ENCODE results near the gene DNAJC13. TPM values are rescaled to one million over a fixed set of nuclear protein-coding genes. Genes with fewer than 3 reads are reported as not detected.
A peak's percentile ranks its signal among the peaks of the same experiment; 100 is the strongest.

DNAJC13 gene
- total and polyA plus RNA-seq, 2 experiments from 2014 or later: 17.8 to 51.1 TPM

GRCh38 chr3:132537297-132537696 is 120.0 kb downstream of the DNAJC13 start:
- Histone ChIP-seq H3K4me3 (no peak overlapping the region), H3K36me3 (ENCODE audit: low read depth) (peaks cover 23% of the 10 kb centered on the region; the same call in 1 of the 2 replicates)

GRCh38 chr3:132538072-132538471 is 120.8 kb downstream of the DNAJC13 start:
- WGBS, 2 experiments (ENCODE audit: low coverage in 1 of 2, low lambda C conversion rate in 2 of 2, missing lambda C conversion rate in 2 of 2): 58 to 60% methylated on average over 5 of the region's 5 CpGs
- Histone ChIP-seq H3K4me2 (ENCODE audit: unreplicated experiment) (no peak overlapping the region), H3F3A (ENCODE audit: insufficient read depth) (peaks cover 29% of the 10 kb centered on the region), H2AFZ (no peak overlapping the region), H3K9me2 (ENCODE audit: insufficient read depth) (no peaks in the 10 kb centered on the region), H3K36me3 (ENCODE audit: low read depth) (peaks cover 23% of the 10 kb centered on the region; the same call in 1 of the 2 replicates), H3K4me3 (no peak overlapping the region), H3K27me3 (replicated peaks; ENCODE audit: insufficient read depth) (no peaks in the 10 kb centered on the region), H3K9ac (no peak overlapping the region), H3K79me2 (ENCODE audit: insufficient read depth) (peaks cover 19% of the 10 kb centered on the region), H3K4me1 (ENCODE audit: insufficient read depth) (peaks cover 23% of the 10 kb centered on the region), H3K9me3 (ENCODE audit: low read depth) (no peaks in the 10 kb centered on the region), H3K27ac (no peak overlapping the region), H4K20me1 (ENCODE audit: insufficient read depth) (no peaks in the 10 kb centered on the region)
- in situ Hi-C loops (cut with MboI): no loop called here
- DNase-seq: no peak
- TF ChIP-seq EZH2 (IDR thresholded peaks at IDR 0.05; ENCODE audit: insufficient read depth, poor library complexity, severe bottlenecking): no peak
- TF ChIP-seq EZH2phosphoT487 (IDR thresholded peaks at IDR 0.05; ENCODE audit: insufficient read depth, low read depth): no peak

More at GRCh38 chr3:132537297-132537696, 120.0 kb downstream of the DNAJC13 start:
- H2AFZ ChIP-seq: no peak overlapping the region
- no peak overlapping the region for H3K9ac ChIP-seq
- in situ Hi-C loops (cut with MboI): no loop called here
- no peaks in the 10 kb centered on the region for H3K27me3 ChIP-seq (replicated peaks; ENCODE audit: insufficient read depth)
- TF ChIP-seq EZH2phosphoT487 (IDR thresholded peaks at IDR 0.05; ENCODE audit: insufficient read depth, low read depth) (no peak), EZH2 (IDR thresholded peaks at IDR 0.05; ENCODE audit: insufficient read depth, poor library complexity, severe bottlenecking) (no peak)
- WGBS, 2 experiments (ENCODE audit: low coverage in 1 of 2, low lambda C conversion rate in 2 of 2, missing lambda C conversion rate in 2 of 2): 67 to 78% methylated on average over 1 of the region's 1 CpG
- peaks cover 22% of the 10 kb centered on the region for H3F3A ChIP-seq (ENCODE audit: insufficient read depth)
- no peaks in the 10 kb centered on the region for H4K20me1 ChIP-seq (ENCODE audit: insufficient read depth)
- H3K79me2 ChIP-seq (ENCODE audit: insufficient read depth): peaks cover 19% of the 10 kb centered on the region
- H3K9me2 ChIP-seq (ENCODE audit: insufficient read depth): no peaks in the 10 kb centered on the region
- DNase-seq: peak; percentile 27
- H3K4me2 ChIP-seq (ENCODE audit: unreplicated experiment): no peak overlapping the region
- H3K4me1 ChIP-seq (ENCODE audit: insufficient read depth): peaks cover 16% of the 10 kb centered on the region
- H3K27ac ChIP-seq: no peak overlapping the region
- no peaks in the 10 kb centered on the region for H3K9me3 ChIP-seq (ENCODE audit: low read depth)

GRCh38 chr3:132539681-132540080 is 122.4 kb downstream of the DNAJC13 start:
- Histone ChIP-seq H2AFZ (no peak overlapping the region), H4K20me1 (ENCODE audit: insufficient read depth) (no peaks in the 10 kb centered on the region), H3F3A (ENCODE audit: insufficient read depth) (peaks cover 39% of the 10 kb centered on the region), H3K4me3 (no peak overlapping the region), H3K27ac (no peak overlapping the region), H3K4me2 (ENCODE audit: unreplicated experiment) (no peak overlapping the region), H3K9me2 (ENCODE audit: insufficient read depth) (no peaks in the 10 kb centered on the region), H3K9ac (no peak overlapping the region), H3K36me3 (ENCODE audit: low read depth) (peaks cover 23% of the 10 kb centered on the region; the same call in 1 of the 2 replicates), H3K9me3 (ENCODE audit: low read depth) (no peaks in the 10 kb centered on the region), H3K27me3 (replicated peaks; ENCODE audit: insufficient read depth) (no peaks in the 10 kb centered on the region), H3K4me1 (ENCODE audit: insufficient read depth) (peaks cover 34% of the 10 kb centered on the region), H3K79me2 (ENCODE audit: insufficient read depth) (peaks cover 19% of the 10 kb centered on the region)
- TF ChIP-seq EZH2 (IDR thresholded peaks at IDR 0.05; ENCODE audit: insufficient read depth, poor library complexity, severe bottlenecking) (no peak), EZH2phosphoT487 (IDR thresholded peaks at IDR 0.05; ENCODE audit: insufficient read depth, low read depth) (no peak)
- no peak for DNase-seq
- WGBS, 2 experiments (ENCODE audit: low coverage in 1 of 2, low lambda C conversion rate in 2 of 2, missing lambda C conversion rate in 2 of 2): 61 to 66% methylated on average over 3 of the region's 3 CpGs
- in situ Hi-C loops (cut with MboI): loop anchor here (5.0 kb wide), 1 partner anchor 108 kb away; no protein-coding TSS in a partner anchor

GRCh38 chr3:132542577-132542976 is 125.3 kb downstream of the DNAJC13 start:
- Histone ChIP-seq H3K27me3 (replicated peaks; ENCODE audit: insufficient read depth) (no peaks in the 10 kb centered on the region), H3K9me3 (ENCODE audit: low read depth) (no peaks in the 10 kb centered on the region), H3K9ac (peak overlapping the region; percentile 34), H3K4me1 (ENCODE audit: insufficient read depth) (peaks cover 27% of the 10 kb centered on the region), H3K4me3 (peak overlapping the region; percentile 9; the same call in 1 of the 2 replicates), H4K20me1 (ENCODE audit: insufficient read depth) (no peaks in the 10 kb centered on the region), H2AFZ (no peak overlapping the region), H3K9me2 (ENCODE audit: insufficient read depth) (no peaks in the 10 kb centered on the region), H3K27ac (peak overlapping the region; percentile 93), H3K79me2 (ENCODE audit: insufficient read depth) (0 out of 2 replicates have a peak, but pooled peaks cover 6% of the 10 kb centered on the region), H3K36me3 (ENCODE audit: low read depth) (peaks cover 23% of the 10 kb centered on the region; the same call in 1 of the 2 replicates), H3F3A (ENCODE audit: insufficient read depth) (peaks cover 32% of the 10 kb centered on the region), H3K4me2 (ENCODE audit: unreplicated experiment) (peak overlapping the region; percentile 72)
- peak; percentile 4 for DNase-seq
- 0 to 3% methylated on average over 2 of the region's 2 CpGs for WGBS, 2 experiments (ENCODE audit: low coverage in 1 of 2, low lambda C conversion rate in 2 of 2, missing lambda C conversion rate in 2 of 2)
- in situ Hi-C loops (cut with MboI): loop anchor here (5.0 kb wide), 1 partner anchor 105 kb away; no protein-coding TSS in a partner anchor
- TF ChIP-seq EZH2phosphoT487 (IDR thresholded peaks at IDR 0.05; ENCODE audit: insufficient read depth, low read depth): no peak
- no peak for TF ChIP-seq EZH2 (IDR thresholded peaks at IDR 0.05; ENCODE audit: insufficient read depth, poor library complexity, severe bottlenecking)

All from GM23248 (cell line).